ENCODE measurements around the gene BRF1.
A peak's percentile ranks its signal among the peaks of the same experiment; 100 is the strongest.

BRF1 gene

DNA sequence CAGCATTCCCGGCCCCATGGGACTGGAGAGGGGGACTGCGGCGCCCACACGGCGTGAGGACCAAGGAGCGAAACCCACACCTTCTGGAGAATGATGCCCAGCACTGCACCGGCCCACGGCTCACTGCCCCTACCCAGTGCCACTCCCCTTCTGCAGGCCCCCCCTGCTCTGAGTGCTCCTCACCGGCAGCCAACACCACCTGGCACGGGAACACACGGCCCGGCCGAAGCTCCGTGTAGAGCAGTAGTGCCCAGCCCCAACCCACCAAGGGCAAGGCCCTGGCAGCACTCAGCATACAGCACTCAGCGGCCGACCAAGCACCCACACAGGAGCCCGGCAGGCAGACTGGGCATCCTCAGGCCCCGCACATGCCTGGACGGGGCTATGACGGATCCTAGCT lies 39.0 kb downstream of the BRF1 start:
- no peak for DNase-seq (ENCODE audit: low read depth)

DNA sequence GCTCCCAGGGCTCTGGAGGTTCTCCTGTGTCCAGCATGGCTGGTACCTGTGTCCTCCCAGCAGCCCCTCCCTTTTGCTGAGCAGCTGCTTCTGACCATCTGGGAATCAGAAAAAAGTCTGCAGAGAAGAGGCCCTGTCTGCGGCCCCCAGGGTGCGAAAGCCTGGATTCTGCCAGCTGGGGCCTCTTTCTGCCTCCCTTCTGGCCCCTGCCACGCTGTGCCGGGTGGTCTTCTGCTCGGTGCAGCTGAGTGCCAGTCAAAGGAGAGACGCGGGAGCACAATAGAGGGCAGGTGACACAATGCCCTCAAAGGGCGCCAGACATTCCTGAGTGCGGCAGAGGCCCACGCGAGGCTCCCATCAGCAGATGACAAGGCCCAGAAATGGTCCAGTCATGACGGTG lies 39.8 kb downstream of the BRF1 start:
- no peak for DNase-seq (ENCODE audit: low read depth)

DNA sequence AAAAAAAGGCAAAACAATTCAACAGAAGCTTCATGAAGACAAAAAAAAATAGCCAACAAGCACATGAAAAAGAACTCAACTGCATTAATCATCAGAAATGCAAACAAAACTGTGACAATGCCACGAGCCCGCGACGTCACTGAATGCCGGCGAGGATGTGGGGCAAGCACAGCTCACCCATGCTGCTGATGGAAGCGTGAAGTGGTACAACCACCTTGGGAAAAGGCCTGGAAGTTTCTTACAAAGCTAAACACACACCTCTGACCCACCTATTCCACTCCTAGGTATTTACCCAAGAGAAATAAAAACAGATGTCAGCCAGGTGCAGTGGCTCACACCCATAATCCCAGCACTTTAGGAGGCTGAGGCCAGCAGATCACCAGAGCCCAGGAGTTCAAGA lies 42.0 kb downstream of the BRF1 start:
- DNase-seq (ENCODE audit: low read depth): peak; percentile 6

DNA sequence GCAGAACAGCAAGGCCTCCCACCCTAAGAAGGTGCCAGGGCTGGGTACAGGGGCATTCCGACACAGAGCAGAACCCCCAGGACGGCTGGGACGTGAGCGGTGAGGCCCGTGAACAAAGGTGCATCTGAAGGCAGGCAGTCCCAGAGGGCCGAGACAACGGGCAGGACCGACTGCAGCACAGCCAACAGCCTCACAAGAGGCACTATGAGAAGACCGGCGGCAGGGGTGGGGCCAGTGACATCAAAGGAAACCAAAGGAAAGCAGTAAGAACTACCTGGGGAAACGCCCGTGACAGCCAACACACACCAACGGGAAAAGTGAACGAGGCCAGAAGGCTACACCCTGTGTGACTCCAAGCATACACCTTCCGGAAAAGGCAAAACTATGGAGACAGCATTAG lies 43.3 kb downstream of the BRF1 start:
- no peak for DNase-seq (ENCODE audit: low read depth)

DNA sequence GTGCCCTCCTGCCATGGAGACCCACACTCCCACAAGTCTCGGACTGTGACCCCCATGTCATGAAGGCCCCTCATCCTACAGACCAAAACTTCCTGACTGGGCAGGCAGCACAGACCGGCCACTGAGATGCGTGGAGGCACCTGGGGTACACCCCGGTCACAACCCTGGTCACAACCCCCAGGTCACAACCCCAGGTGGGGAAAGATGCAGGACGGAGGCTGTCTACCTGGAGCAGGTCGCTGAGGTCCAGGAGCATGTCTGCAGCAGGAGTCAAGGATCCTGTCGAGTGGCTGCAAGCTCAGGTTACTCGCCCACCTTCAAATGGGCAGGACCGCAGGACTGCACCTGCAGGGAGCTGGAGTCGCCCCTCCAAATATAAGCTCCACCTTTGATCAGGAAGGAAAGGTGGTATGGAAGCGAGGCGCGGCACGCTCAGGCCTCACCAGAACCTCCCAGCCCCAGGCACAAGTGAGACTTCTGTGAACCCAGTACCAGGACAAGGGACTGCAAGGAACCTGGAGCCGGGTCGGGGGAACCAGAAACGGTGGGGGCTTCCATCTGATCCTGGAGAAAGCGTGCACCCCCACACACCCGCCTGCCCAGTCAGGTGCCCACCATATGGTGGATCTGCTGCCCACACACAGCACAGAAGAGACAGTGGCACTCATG lies 44.4 kb downstream of the BRF1 start:
- DNase-seq (ENCODE audit: low read depth): no peak

DNA sequence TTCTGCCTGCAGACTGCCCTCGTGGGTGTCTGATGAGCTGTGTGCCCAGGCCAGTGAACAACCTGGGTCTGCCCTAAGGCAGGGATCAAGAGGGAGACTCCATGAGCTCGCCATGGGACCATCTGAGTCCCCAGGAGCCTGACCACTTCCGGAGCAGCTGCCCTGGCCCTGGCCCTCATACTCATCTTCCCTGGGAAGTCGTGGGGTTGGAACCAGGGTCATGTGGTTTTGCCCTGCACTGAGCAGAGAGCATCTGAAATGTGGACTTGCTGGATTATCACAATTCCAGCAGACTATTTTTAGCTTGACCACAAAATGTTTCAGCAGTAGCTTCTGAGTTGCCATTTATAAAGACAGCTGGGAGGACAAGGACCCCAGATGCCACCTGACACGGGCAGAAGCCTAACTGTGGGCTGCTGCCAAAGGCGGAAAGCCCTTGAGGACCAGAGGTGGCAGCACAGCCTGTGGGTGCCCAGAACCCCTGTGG lies 45.7 kb downstream of the BRF1 start:
- peak; percentile 80 for DNase-seq (ENCODE audit: low read depth)

DNA sequence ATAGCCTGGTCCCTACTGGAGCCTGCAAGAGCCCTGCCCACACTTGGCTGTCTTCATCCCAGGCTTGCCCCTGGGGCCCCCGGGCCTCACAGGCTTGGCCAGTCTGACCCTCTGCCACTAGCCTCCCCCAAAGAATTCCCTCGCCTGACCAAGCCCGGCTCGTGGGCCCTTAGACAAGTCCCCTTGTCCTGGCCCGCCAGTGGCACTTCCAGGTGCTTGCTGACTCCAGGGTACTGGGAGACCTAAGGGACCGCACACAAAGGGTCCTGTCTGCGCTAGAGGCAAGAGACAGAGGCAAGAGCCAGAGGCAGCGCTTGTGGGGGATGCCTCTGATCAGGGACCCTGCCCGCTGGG lies 47.5 kb downstream of the BRF1 start:
- no peak for DNase-seq (ENCODE audit: low read depth)

DNA sequence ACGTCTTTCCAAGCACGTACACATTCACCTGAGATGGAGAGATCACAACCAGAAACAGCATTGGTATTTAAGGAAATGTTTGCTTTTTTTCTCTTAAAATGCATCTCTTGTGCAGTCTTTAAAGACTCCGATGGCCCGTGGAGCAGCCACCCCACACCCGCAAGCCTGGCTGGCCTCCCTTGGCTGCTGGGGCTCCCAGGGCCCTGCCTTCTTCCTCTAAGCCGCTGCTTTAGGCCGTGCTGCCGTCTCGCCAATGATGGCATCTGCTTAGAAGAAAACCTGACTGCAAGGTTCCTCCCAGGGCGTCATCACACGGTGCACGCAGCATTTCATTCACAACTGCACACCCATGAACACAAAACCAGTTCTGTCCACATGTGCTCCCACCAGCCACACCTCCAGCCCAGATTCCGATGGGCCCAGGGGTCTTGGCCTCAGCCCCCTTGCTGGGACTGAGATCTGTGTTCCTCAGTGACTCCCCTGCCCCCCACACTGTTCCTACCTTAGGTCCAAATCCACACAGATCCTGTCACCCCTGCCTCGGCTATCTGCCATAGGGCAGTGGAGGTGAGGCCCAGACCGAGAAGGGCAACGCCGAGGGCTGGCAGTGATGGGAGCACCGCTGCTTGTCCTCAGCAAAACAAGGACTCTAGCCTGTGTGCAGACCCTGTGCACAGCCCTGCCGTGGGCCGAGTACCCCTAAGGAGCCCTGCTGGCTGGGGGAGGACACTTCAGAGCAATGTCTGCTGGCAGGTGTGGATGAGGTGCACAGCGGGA lies 48.1 kb downstream of the BRF1 start:
- DNase-seq (ENCODE audit: low read depth): no peak

DNA sequence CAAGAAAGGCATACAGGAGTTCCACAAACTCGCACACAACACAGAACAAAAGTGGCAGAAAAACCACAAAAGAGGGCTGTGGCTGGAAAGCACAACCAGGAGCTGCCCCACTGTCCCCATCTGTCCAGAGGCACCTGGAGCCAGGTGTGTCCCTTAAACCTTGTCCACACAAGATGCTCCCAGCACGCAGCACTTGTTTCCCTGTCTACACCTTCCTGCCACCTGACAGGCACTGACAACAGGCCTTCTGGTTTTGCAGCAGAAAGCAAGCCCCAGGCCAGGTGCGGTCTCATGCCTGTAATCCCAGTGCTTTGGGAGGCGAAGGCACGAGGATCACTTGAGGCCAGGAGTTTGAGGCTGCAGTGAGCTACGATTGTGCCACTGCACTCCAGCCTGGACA lies 48.9 kb downstream of the BRF1 start:
- no peak for DNase-seq (ENCODE audit: low read depth)

DNA sequence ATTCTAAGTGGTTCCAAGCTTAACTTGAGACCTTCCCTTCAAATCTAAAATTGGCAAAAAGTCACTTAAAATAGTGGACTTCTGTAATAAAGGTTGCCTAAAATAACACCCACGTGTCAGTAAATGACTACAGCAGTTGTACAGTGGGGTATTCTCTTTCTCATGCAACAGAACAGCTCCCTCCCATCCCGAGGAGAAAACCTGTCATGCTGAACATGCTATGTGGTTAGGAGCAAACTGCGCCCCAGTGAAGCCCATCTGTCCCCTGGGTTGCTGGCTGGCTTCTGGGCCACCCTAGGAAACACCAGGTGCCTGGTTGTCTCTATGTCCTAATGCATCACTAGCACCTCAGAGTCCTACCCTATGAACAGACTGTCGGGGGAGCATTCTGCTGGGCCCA lies 49.8 kb downstream of the BRF1 start:
- DNase-seq (ENCODE audit: low read depth): no peak

DNA sequence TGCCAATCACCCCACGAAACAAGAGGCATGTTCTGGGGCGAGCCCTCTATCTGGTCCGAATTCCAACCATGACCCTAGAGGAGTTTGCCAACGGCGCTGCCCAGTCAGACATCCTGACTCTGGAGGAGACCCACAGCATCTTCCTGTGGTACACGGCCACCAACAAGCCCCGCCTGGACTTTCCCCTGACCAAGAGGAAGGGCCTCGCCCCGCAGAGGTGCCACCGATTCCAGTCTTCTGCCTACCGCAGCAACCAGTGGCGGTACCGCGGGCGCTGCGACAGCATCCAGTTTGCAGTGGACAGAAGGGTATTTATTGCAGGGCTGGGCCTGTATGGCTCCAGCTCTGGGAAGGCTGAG lies 50.8 kb downstream of the BRF1 start:
- DNase-seq (ENCODE audit: low read depth): no peak

DNA sequence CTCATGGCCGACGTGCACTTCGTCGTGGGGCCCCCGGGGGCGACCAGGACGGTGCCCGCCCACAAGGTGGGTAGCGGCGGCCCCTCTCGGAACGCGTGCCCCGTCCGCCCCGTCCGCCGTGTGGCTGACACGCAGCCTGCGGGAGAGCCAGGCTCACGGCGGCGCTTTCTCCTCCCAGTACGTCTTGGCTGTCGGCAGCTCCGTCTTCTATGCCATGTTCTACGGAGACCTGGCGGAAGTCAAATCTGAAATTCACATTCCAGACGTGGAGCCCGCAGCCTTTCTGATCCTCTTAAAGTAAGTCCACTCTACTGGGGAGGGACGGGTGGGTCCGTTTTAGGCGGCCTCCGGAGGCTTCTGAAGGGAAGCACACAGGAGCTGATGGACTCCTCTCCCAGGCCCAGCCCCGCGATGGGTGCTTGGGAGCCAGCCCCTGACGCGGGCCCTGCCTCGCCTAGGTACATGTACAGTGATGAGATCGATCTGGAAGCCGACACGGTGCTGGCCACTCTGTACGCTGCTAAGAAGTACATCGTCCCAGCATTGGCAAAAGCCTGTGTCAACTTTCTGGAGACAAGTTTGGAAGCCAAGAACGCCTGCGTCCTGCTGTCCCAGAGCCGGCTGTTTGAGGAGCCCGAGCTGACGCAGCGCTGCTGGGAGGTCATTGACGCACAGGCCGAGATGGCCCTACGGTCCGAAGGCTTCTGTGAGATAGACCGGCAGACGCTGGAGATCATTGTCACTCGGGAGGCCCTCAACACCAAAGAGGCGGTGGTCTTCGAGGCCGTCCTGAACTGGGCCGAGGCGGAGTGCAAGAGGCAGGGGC lies 51.4 kb downstream of the BRF1 start:
- peak; percentile 43 for DNase-seq (ENCODE audit: low read depth)

DNA sequence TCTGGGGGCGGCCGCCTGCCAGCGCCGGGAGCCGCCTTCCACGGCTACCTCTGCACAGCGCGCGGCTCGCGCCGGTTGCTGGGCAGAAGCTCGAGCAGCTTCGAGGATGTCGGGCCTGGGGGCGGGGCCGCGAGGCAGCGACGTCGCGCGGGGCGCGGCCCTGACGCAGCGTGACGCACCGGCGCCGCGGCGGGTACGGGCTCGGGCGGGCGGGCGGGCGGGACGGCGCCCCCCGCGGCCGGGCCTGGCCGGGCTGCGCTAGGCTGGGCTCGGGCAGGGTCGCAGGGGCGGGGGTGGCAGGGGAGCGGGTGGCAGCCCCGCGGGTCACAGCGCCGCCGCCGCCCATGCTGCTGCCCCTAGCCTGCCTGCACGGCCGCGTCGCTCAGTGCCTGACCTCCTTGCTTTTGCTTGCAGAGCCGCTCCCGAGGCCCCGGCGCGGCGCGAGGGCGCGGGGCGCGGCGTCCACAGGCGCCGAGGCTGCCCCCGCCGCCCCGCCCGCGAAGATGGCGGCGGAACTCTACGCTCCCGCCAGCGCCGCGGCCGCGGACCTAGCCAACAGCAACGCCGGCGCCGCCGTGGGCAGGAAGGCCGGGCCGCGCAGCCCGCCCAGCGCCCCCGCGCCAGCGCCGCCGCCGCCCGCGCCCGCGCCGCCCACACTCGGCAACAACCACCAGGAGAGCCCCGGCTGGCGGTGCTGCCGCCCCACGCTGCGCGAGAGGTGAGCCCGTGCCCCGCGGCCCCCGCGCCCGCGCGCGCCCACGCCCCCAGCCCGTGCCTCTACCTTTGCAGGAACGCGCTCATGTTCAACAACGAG lies 52.2 kb downstream of the BRF1 start, which contains the start of gene BTBD6:
TSS of gene BTBD6 (plus strand) at position 166 of the 814 bp plus-strand sequence. CDS start at position 345, 179 bp downstream.
- DNase-seq (ENCODE audit: low read depth): peak; percentile 81

DNA sequence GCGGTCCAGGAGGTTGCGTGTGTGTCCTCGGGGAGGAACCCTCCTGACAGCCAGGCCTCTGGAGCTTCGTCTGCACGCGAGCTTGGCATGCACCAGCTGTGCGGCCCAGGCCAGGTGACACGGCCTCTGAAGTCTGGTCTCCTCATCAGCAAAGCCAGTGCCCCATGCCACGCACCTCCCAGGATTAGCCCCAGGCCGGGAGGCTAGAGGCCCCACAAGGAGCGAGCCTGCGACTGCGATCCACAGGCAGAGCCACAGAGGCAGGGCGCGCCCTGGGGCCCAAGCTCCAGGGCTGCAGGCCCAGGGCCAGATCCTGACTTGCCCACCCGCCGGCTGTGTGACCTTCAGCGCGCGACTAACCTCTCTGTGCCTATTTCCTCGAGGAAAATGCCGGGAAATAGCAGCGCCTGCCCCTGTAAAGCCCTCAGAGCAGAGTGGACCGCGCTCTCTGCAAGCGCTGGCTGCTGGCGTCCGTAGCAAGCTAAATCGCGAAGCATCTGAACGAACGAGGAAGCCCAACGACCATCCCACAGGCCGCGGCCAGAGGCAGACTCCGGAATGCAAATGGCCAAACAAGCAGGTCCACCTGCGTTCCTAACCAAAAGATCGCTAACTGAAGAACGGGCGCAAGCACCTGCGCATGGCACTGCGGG lies 53.0 kb downstream of the BRF1 start:
- no peak for DNase-seq (ENCODE audit: low read depth)

DNA sequence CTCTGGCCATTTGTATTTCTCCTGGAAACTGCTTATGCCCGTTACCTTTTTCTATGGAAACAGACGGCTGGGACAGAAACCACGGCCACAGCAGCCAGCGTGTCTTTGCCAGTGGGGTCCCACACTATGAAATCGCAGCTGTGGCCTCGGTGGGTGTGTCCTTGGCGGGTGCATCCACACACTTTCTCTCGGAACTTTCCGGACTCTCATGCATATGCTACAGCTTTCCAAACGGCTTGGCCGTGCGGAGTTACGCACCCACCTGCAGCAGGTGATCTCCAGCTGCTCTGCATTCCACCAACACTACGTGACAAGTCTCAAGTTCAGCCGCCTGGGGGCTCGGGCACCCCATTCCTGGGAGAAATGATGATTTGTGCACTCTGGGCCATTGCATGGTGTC lies 53.8 kb downstream of the BRF1 start:
- DNase-seq (ENCODE audit: low read depth): no peak

DNA sequence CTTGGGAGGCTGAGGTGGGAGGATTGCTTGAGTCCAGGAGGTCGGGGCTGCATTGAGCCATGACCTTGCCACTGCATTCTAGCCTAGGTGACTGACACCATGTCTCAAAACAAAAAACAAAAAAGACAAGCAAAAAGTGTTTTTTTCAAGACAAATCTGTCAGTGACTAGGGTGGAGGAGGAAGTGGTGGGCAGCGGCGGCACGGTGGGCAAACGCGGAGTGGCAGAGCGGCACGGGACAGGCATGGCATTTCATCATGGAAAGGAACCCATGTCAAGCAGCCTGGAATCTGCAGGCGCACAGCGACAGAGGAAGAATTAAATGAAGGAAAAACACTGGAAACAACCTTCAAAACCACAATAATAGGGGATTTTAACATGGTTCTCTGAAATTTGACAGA lies 56.5 kb downstream of the BRF1 start:
- no peak for DNase-seq (ENCODE audit: low read depth)

DNA sequence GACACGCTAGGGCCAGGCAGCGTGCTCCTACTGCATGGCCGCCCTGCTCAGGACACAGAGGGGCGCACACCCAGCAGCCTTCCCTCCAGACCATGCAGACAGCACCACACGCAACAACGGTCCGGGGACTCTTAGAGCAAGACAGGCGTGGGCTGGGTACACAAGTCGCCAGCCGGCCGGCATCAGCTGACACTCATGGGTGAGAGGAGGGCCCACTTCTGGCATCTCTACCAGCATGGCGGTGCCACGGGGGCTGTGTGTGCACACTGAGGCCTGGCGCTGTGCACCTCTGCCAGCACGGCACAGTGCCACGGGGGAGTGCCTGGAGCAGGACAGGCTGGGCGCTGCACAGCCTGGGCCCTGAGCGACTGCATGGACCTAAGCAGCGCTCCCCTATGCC lies 59.2 kb downstream of the BRF1 start:
- DNase-seq (ENCODE audit: low read depth): no peak

DNA sequence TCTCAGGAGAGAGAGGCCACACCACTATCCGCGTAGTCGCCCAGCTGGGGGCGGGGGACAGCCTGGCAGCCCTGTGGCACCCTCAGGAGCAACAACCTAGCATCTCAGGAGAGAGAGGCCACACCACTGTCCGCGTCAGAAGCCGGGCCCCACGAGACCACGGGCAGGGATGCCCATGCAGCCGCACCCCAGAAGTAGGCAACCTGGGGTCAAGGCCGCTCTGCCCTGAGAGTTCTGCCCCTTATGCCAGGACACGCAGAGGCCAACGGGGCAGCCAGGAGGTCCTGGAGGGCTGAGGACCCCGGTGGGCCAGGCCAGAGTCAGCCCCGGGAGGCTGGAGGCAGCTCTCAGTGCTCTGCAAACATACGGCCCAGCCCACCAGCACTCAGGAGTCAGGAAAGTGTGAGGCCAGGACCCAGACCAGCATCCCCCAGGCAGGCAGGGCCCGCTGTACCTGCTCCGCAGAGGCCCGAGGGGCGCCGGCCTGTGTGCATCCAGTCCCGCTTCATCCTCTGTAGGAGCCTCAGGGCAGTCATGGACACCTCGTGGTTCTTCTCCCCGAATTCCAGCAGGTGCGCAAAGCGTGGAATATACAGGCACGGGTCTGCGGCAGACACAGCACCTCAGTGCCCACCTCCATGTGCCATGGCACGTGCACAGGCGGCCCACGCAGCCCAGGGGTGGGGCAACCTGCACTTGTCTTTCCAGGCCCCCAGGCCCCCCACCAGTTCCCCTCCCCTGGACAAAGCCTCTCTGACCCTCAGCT lies 59.8 kb downstream of the BRF1 start:
- DNase-seq (ENCODE audit: low read depth): no peak

DNA sequence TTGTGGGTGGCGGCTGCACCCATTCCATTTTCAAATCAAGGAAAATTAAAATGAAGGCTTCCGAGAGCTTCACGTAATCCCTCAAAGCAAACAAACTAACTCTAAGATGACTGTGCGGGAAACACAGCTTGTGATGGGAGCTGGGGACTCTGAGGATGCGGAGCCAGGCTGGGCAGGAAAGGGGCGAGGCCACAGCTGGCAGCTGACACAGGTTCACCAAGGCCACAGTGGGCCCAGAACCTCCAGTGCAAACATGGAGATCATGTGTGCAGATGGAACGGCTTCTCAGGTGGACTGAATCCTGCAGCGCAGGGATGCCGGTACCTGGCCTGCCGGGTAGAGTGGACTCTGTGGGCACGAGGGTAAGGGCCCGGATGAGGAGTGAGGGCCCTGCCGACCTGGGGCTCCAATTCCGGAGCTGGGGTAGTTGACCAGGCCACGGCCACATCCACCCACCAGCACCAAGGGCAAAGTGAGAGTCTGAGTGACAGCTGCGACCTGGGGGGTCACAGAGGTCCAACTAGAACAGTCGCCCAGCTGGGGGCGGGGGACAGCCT lies 71.6 kb downstream of the BRF1 start:
- no peak for DNase-seq (ENCODE audit: low read depth)

DNA sequence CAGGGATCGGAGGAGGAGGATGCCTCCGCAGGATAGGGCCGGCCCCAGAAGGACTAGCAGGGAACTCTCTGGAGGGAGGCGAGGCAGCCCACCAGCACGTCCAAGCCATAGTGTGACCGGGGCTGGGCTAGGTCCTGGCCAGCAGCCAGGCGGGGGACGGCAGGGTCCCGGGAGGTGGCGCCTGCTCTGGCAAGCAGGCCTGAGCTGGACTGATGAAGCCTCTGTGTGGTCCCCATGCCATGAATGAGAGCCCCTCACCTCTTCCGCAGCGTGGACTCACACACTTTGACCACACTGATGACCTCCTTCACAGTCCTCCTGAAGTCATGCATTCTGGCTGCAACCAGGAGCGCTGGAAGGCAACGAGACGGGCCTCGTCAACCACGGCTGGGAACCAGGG lies 72.2 kb downstream of the BRF1 start:
- no peak for DNase-seq (ENCODE audit: low read depth)
